Mucosa of rectum (tissue), 2 donors: ENCODE results near the gene NOL3.

Source experiments
- H3K27ac ChIP-seq, 2 donors: one replicate each; pipeline ENCODE4 v1.7.0; 2013; ENCODE audit warnings: inconsistent platforms in 2 of 2, low read depth in 2 of 2, low read length in 2 of 2
- H3K27me3 ChIP-seq, 2 donors: one replicate each; pipeline ENCODE4 v1.7.0; 2013; ENCODE audit warnings: low read length in 2 of 2; ENCODE audit not compliant: control insufficient read depth in 2 of 2, insufficient read depth in 2 of 2
- H3K36me3 ChIP-seq, 2 donors: one replicate each; pipeline ENCODE4 v1.7.0; 2013; ENCODE audit warnings: low read length in 2 of 2; ENCODE audit not compliant: control insufficient read depth in 2 of 2, insufficient read depth in 2 of 2
- H3K4me1 ChIP-seq, 2 donors: one replicate each; pipeline ENCODE4 v1.7.0; 2013; ENCODE audit warnings: low read length in 2 of 2, mild to moderate bottlenecking in 1 of 2; ENCODE audit not compliant: control insufficient read depth in 2 of 2, insufficient read depth in 2 of 2
- H3K4me3 ChIP-seq, 2 donors: one replicate each; pipeline ENCODE4 v1.7.0; 2013; ENCODE audit warnings: low read length in 2 of 2
- H3K9ac ChIP-seq, 2 donors: one replicate each; pipeline ENCODE4 v1.7.0; 2013; ENCODE audit warnings: low read length in 2 of 2, low read depth in 1 of 2, mild to moderate bottlenecking in 1 of 2
- H3K9me3 ChIP-seq, 2 donors: one replicate each; pipeline ENCODE4 v1.7.0; 2013; ENCODE audit warnings: low read length in 2 of 2; ENCODE audit not compliant: control insufficient read depth in 2 of 2
- donor health status: healthy.
- donor health status: Normal muscosa, but diverticular disease.

The NOL3 gene

DNA sequence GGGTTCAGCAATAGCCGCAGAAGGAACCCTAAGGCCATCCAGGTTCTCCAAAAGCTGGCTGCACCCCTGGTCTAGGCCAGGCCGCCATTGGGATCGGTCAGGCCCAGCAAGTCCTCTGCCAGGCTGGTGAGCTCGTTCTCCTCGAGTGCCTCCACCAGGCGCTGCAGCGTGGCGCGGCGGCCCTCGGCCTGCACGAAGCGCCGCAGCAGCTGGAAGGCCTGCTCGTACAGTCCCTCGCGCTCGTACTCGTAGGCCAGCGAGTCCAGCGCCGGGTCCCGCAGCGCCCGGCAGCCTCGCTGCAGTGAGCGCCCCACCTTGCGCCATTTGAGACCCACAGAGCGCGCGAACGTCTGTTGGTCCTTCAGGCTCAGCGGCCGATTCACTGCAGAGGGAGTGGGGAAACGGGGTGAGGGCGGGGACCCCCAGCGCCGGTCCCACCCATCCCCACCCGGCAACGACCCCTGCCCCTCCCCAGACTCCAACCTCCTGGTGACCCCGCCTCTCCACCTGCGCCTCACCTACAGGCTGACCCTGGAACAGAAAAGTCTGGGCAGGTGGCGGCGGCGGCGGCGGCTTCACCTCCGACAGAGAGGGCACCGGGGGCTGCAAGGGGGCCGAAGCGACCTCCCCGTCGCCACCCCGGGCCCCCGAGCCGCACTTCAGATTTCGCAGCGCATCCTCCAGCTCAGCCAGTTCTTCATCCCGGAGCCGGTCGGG, 15.6 kb upstream of the NOL3 start:
- H3K36me3 ChIP-seq, result no peaks in the 10 kb centered on the region
- H3K9ac ChIP-seq, result no peak overlapping the region
- H3K4me1 ChIP-seq, result peaks cover 31 to 37% of the 10 kb centered on the region in 2 donors
- no peaks in the 10 kb centered on the region for H3K27me3 ChIP-seq
- H3K9me3 ChIP-seq, result no peaks in the 10 kb centered on the region
- peak overlapping the region; percentile 20 to 33 for H3K4me3 ChIP-seq
- H3K27ac ChIP-seq, result no peak overlapping the region

DNA sequence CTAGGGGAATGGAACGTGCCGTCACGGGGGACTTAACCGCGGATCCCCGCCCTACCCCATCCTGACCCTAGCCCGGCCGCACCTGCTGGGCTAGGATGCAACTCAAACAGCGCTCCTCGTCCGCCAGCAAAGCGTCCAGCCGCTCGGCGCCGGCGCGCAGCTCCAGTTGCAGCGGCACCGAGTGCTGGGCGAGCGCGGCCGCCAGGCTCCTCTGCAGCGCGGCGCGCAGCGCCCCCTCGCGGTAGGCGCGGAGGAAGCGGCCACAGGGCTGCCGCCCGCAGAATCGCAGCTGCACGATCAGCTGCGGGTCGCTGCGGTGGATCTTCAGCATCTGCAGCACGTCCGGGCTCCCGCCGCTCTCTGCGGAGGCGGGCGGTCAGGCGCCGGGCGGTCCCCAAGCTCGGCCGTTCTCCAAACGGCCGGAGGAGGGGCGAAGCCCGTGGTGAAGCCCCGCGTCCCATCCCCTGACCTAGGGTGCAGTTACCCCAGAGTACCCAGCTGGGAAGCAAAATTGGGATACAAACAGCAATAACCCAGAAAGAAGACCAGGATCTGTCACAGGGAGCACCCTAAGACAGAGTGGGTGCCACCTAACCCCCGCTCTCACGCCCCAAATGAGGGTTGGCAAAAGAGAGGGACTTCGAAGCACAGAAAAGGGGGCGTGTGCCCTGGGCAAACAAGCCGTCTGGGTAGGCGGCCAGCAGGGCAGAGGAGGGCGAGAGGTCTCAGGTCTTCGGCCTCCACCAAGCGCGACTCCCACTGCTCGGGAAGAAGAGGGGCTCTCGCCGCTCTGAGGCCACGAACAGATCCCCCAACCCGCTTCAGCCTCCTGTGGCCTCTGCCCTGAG, 14.8 kb upstream of the NOL3 start:
- H3K9me3 ChIP-seq, result no peaks in the 10 kb centered on the region
- peaks cover 30 to 33% of the 10 kb centered on the region in 2 donors for H3K4me1 ChIP-seq
- H3K27me3 ChIP-seq, result no peaks in the 10 kb centered on the region
- H3K4me3 ChIP-seq, result peak overlapping the region; percentile 20 to 45
- H3K9ac ChIP-seq, result peak overlapping the region in 1 of 2 donors; percentile 45
- no peak overlapping the region for H3K27ac ChIP-seq
- H3K36me3 ChIP-seq, result no peaks in the 10 kb centered on the region

DNA sequence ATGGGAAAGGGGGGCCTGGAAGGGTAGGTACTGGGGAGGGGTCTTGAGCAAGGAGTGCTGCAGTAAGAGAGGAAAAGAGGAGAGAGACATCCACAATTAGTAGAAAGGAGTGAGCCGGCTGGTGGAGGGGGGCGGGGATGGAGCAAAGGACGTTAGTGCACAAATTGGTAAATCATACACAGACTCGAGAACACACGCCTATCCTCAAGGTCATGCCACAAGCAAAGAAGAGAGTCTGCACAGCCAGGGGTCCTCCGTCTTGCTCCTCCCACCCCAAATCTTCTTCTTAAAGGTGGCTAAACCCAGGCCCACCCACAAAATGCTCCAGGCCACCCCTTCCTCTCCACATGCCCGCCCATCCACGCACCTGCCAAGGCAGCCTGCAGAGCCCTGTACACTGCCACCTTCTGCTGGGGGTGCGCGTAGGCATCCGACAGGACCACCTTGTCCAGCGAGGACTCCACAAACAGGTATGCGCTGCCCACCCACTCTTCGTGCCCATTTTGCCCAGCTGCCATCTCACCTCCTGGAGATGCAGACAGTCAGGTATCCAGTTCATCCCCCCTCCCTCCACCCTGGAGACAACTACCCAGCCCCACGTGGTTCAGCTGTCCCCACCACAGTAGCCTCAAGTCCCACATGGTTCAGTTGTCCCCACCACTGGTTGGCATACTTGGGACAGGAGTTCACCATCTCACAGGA, 14.0 kb upstream of the NOL3 start:
- no peaks in the 10 kb centered on the region for H3K27me3 ChIP-seq
- H3K9ac ChIP-seq, result no peak overlapping the region
- H3K4me1 ChIP-seq, result peaks cover 30 to 35% of the 10 kb centered on the region in 2 donors
- H3K27ac ChIP-seq, result no peak overlapping the region
- H3K36me3 ChIP-seq, result no peaks in the 10 kb centered on the region
- H3K9me3 ChIP-seq, result no peaks in the 10 kb centered on the region
- peak overlapping the region in 1 of 2 donors; percentile 45 for H3K4me3 ChIP-seq

DNA sequence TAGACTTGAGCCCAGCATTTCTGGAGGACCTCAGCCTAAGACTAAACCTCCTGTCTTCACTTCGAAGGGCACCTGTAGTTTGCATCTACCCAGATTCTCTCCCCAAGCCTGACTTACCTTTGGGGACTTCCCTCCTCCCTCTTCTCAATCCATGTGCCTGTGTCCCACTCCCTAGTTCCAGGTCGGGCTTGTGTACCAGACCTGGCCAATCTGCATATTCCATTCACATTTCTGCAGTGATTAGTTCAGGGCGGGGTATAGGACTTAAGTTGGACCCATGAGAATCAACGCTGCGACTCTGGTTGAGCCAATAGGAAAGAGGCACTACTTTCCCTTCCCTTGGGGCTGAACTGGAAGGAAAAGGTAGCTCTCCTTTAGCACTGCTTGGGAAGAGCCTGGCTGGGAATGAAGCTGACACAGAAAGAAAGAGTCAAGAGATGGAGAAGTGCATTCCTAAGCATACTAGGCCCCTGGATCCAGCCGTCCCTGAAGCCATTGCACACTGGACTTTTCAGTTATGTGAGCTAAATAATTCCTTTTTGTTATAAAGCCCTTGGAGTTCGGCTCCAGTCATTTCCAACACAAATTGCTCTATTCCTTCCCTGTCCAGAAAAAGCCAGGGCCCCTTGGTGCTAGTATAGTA, 13.1 kb upstream of the NOL3 start:
- H3K9me3 ChIP-seq, result no peaks in the 10 kb centered on the region
- H3K4me1 ChIP-seq, result peaks cover 30 to 38% of the 10 kb centered on the region in 2 donors
- no peaks in the 10 kb centered on the region for H3K36me3 ChIP-seq
- H3K4me3 ChIP-seq, result no peak overlapping the region
- H3K27me3 ChIP-seq, result no peaks in the 10 kb centered on the region
- H3K27ac ChIP-seq, result no peak overlapping the region
- no peak overlapping the region for H3K9ac ChIP-seq

DNA sequence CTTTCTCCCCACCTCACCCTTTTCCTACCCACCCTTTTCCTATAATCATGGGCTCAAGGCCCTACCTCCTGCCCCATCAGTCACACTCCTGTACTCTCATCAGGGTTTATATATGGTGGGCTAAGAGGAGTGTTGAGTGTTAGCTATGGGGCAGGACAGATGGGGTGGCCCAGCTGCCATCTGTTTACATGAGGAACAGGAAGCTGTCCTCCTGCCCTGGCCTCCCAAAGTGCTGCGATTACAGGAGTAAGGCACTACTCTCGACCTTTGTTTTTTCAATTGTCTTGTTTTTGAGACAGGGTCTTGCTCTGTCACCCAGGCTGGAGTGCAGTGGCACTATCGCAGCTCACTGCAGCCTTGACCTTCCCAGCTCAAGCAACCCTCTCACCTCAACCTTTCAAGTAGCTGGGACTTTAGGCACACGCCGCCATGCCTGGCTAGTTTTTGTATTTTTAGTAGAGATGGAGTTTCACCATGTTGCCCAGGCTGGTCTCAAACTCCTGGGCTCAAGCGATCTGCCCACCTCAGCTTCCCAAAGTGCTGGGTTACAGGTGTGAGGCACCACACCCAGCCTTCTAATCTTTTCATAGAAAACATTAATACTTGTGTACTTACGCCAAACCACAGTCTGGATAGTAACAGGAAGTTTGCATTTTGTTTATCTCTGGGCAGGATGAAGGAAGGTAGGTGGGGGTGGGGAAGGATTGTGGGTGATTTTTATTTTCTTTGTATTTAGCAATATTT, 12.3 kb upstream of the NOL3 start:
- Histone ChIP-seq H3K9me3 (no peaks in the 10 kb centered on the region), H3K27me3 (peaks cover 0 to 3% of the 10 kb centered on the region in 2 donors), H3K9ac (peak overlapping the region in 1 of 2 donors; percentile 28), H3K4me1 (peaks cover 33 to 46% of the 10 kb centered on the region in 2 donors), H3K4me3 (peak overlapping the region in 1 of 2 donors; percentile 88), H3K27ac (peak overlapping the region; percentile 94 to 95), H3K36me3 (no peaks in the 10 kb centered on the region)

DNA sequence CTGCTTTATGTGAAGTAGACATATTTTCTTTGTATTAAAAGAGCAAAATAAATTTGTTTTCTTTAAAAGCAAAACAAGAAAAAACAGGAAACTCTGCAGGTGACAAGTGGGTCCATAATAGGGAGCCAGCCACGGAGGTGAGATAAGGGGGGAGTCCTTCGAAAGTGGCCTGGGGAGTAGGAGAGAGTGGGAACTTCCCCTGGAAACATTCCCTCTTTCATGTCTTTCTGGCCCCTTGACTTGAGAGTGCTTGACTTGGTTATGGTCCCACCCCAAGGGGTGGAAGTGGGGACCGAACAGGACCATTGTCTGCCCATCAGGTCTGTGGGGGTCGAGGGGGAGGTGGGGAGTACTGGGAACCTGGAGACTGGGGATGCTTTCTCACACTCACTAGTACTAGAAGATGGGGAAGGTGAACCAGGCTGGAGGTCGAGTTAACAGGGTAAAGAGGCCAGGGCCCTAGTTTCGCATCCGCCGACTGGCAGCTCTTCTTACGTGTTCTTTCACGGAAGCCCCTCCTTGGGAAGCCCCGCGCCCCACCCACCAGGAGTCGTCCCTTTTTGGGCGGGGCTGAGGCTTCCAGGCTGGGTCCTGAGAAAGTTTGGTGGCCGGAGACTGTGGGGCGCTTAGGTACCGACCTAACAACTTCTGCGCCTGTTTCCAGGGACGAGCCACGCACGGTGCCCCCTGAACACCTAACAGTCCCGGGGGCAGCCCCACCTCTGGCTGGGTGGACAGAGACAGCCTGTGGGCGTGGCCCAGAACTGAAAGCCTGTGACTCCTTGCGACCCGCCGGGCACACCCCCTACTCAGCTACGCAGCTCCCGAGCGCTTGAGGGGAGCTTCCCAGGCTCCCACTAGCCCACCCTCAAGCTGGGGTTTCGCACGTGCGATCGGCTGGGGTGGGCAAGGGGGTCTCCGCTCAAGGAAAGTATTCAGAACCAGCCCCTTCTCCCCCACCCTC, 11.4 kb upstream of the NOL3 start:
- H3K9ac ChIP-seq, result peak overlapping the region; percentile 95 to 97
- H3K4me1 ChIP-seq, result peaks cover 41 to 55% of the 10 kb centered on the region in 2 donors
- peak overlapping the region; percentile 94 to 95 for H3K27ac ChIP-seq
- H3K36me3 ChIP-seq, result no peaks in the 10 kb centered on the region
- H3K4me3 ChIP-seq, result peak overlapping the region; percentile 88 to 97
- peaks cover 0 to 3% of the 10 kb centered on the region in 2 donors for H3K27me3 ChIP-seq
- H3K9me3 ChIP-seq, result no peaks in the 10 kb centered on the region

DNA sequence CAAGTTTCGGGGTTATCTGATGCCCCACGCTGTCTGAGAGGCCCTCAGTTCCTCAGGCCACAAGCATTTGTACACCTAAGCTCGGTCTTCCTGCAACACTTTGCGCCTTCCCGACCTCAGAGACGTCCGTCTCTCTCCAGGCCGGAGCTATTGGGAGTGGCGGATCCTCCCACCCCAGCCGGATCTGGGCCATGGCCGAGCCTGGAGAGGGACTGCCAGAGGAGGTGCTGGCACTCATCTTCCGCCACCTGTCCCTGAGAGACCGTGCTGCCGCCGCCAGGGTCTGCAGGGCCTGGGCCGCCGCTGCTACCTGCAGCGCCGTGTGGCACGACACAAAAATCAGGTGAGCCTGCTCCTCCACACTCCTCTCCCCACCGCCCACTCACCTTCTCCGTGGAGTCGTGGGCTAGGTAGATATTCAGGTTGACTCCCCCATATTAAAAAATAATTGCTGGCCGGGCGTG, 8.7 kb upstream of the NOL3 start:
- H3K27ac ChIP-seq, result no peak overlapping the region
- H3K36me3 ChIP-seq, result no peaks in the 10 kb centered on the region
- no peak overlapping the region for H3K9ac ChIP-seq
- H3K4me3 ChIP-seq, result no peak overlapping the region
- peaks cover 7 to 8% of the 10 kb centered on the region in 2 donors for H3K27me3 ChIP-seq
- no peaks in the 10 kb centered on the region for H3K9me3 ChIP-seq
- peaks cover 43 to 55% of the 10 kb centered on the region in 2 donors for H3K4me1 ChIP-seq

DNA sequence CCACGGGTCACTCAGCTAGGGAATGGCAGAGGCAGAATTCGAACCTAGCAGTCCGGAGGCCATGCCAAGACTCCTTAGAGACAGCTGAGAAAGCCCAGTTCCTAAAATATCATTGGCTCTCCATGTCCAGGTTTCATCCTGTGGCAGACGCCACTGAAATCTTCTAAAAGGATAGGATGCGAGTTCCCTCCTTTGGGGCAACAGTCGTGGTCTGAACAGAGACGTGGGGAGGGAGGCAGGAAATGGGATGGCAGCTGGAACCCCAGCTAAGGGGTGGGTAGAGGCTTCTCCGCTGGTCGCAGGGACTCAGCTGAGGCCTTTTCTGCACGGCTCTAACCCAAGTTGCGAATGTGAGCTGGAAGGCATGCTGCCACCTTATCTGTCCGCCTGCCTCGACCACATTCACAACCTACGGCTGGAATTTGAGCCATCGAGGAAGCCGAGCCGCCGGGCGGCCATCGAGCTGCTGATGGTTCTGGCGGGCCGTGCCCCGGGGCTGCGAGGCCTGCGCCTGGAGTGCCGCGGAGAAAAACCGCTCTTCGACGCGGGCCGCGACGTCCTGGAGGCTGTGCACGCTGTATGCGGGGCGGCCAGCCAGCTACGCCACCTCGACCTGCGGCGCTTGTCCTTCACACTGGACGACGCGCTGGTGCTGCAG, 7.7 kb upstream of the NOL3 start:
- H3K9ac ChIP-seq, result no peak overlapping the region
- peak overlapping the region; percentile 41 to 57 for H3K4me3 ChIP-seq
- H3K4me1 ChIP-seq, result peaks cover 43 to 52% of the 10 kb centered on the region in 2 donors
- H3K27ac ChIP-seq, result peak overlapping the region in 1 of 2 donors; percentile 16
- no peaks in the 10 kb centered on the region for H3K9me3 ChIP-seq
- no peaks in the 10 kb centered on the region for H3K36me3 ChIP-seq
- H3K27me3 ChIP-seq, result peaks cover 8 to 9% of the 10 kb centered on the region in 2 donors
